ENCODE results near the gene MAST4. TPM values are rescaled to one million over a fixed set of nuclear protein-coding genes. Genes with fewer than 3 reads are reported as not detected.

The MAST4 gene
- total and polyA plus RNA-seq, 2 experiments from 2014 or later, result 4.2 to 6.0 TPM

GRCh38 chr5:67161767-67162166 lies 565.6 kb downstream of the MAST4 start:
- 89 to 95% methylated on average over 5 of the region's 5 CpGs for WGBS, 2 experiments (ENCODE audit: low coverage in 1 of 2, low lambda C conversion rate in 2 of 2, missing lambda C conversion rate in 2 of 2)

GRCh38 chr5:67163231-67163756 lies 567.1 kb downstream of the MAST4 start:
- Histone ChIP-seq H3K9me2 (ENCODE audit: insufficient read depth) (no peaks in the 10 kb centered on the region), H3K79me2 (ENCODE audit: insufficient read depth) (no peaks in the 10 kb centered on the region), H3F3A (ENCODE audit: insufficient read depth) (peaks cover 14% of the 10 kb centered on the region; the same call in 1 of the 2 replicates), H3K9me3 (ENCODE audit: low read depth) (no peaks in the 10 kb centered on the region), H4K20me1 (ENCODE audit: insufficient read depth) (no peaks in the 10 kb centered on the region), H3K4me2 (ENCODE audit: unreplicated experiment) (no peak overlapping the region), H3K9ac (no peak overlapping the region), H3K27me3 (replicated peaks; ENCODE audit: insufficient read depth) (no peaks in the 10 kb centered on the region), H3K27ac (no peak overlapping the region), H3K4me3 (no peak overlapping the region), H3K4me1 (ENCODE audit: insufficient read depth) (peaks cover 21% of the 10 kb centered on the region), H2AFZ (no peak overlapping the region), H3K36me3 (ENCODE audit: low read depth) (no peaks in the 10 kb centered on the region)
- in situ Hi-C loops (cut with MboI), result no loop called here
- TF ChIP-seq EZH2phosphoT487 (IDR thresholded peaks at IDR 0.05; ENCODE audit: insufficient read depth, low read depth) (no peak), EZH2 (IDR thresholded peaks at IDR 0.05; ENCODE audit: insufficient read depth, poor library complexity, severe bottlenecking) (no peak)
- WGBS, 2 experiments (ENCODE audit: low coverage in 1 of 2, low lambda C conversion rate in 2 of 2, missing lambda C conversion rate in 2 of 2), result 98 to 99% methylated on average over 32 to 44 of the region's 44 CpGs
- no peak for DNase-seq

More at GRCh38 chr5:67161767-67162166, 565.6 kb downstream of the MAST4 start:
- H3K9me3 ChIP-seq (ENCODE audit: low read depth), result no peaks in the 10 kb centered on the region
- H2AFZ ChIP-seq, result no peak overlapping the region
- no peaks in the 10 kb centered on the region for H3K27me3 ChIP-seq (replicated peaks; ENCODE audit: insufficient read depth)
- no peaks in the 10 kb centered on the region for H3K79me2 ChIP-seq (ENCODE audit: insufficient read depth)
- in situ Hi-C loops (cut with MboI), result no loop called here
- H4K20me1 ChIP-seq (ENCODE audit: insufficient read depth), result no peaks in the 10 kb centered on the region
- peaks cover 14% of the 10 kb centered on the region; the same call in 1 of the 2 replicates for H3F3A ChIP-seq (ENCODE audit: insufficient read depth)
- H3K9ac ChIP-seq, result no peak overlapping the region
- peaks cover 21% of the 10 kb centered on the region for H3K4me1 ChIP-seq (ENCODE audit: insufficient read depth)
- H3K9me2 ChIP-seq (ENCODE audit: insufficient read depth), result no peaks in the 10 kb centered on the region
- H3K4me2 ChIP-seq (ENCODE audit: unreplicated experiment), result no peak overlapping the region
- H3K27ac ChIP-seq, result no peak overlapping the region
- DNase-seq, result no peak
- TF ChIP-seq EZH2 (IDR thresholded peaks at IDR 0.05; ENCODE audit: insufficient read depth, poor library complexity, severe bottlenecking), result no peak
- no peak for TF ChIP-seq EZH2phosphoT487 (IDR thresholded peaks at IDR 0.05; ENCODE audit: insufficient read depth, low read depth)
- H3K4me3 ChIP-seq, result no peak overlapping the region
- no peaks in the 10 kb centered on the region for H3K36me3 ChIP-seq (ENCODE audit: low read depth)

- Histone ChIP-seq H3K27me3 (replicated peaks; ENCODE audit: insufficient read depth) (no peaks in the 10 kb centered on the region), H3K4me1 (ENCODE audit: insufficient read depth) (peaks cover 21% of the 10 kb centered on the region), H3K9me3 (ENCODE audit: low read depth) (no peaks in the 10 kb centered on the region), H3K27ac (no peak overlapping the region), H3K36me3 (ENCODE audit: low read depth) (no peaks in the 10 kb centered on the region), H3K4me2 (ENCODE audit: unreplicated experiment) (no peak overlapping the region), H3K4me3 (no peak overlapping the region), H3K79me2 (ENCODE audit: insufficient read depth) (no peaks in the 10 kb centered on the region), H3F3A (ENCODE audit: insufficient read depth) (peaks cover 14% of the 10 kb centered on the region; the same call in 1 of the 2 replicates), H3K9ac (no peak overlapping the region), H2AFZ (no peak overlapping the region), H3K9me2 (ENCODE audit: insufficient read depth) (no peaks in the 10 kb centered on the region), H4K20me1 (ENCODE audit: insufficient read depth) (no peaks in the 10 kb centered on the region)
- no peak for TF ChIP-seq EZH2phosphoT487 (IDR thresholded peaks at IDR 0.05; ENCODE audit: insufficient read depth, low read depth)
- no peak for TF ChIP-seq EZH2 (IDR thresholded peaks at IDR 0.05; ENCODE audit: insufficient read depth, poor library complexity, severe bottlenecking)
- in situ Hi-C loops (cut with MboI), result no loop called here
- DNase-seq, result no peak
- 92 to 95% methylated on average over 30 to 33 of the region's 33 CpGs for WGBS, 2 experiments (ENCODE audit: low coverage in 1 of 2, low lambda C conversion rate in 2 of 2, missing lambda C conversion rate in 2 of 2)
Measured at GRCh38 chr5:67163863-67164595, 567.8 kb downstream of the MAST4 start.

GRCh38 chr5:67164856-67165525 lies 568.8 kb downstream of the MAST4 start:
- in situ Hi-C loops (cut with MboI), result no loop called here
- H3K27ac ChIP-seq, result no peak overlapping the region
- no peaks in the 10 kb centered on the region for H3K9me2 ChIP-seq (ENCODE audit: insufficient read depth)
- H3K4me2 ChIP-seq (ENCODE audit: unreplicated experiment), result no peak overlapping the region
- H3K27me3 ChIP-seq (replicated peaks; ENCODE audit: insufficient read depth), result no peaks in the 10 kb centered on the region
- no peaks in the 10 kb centered on the region for H3K36me3 ChIP-seq (ENCODE audit: low read depth)
- no peak overlapping the region for H3K4me3 ChIP-seq
- no peaks in the 10 kb centered on the region for H3K79me2 ChIP-seq (ENCODE audit: insufficient read depth)
- no peak overlapping the region for H3K9ac ChIP-seq
- no peaks in the 10 kb centered on the region for H4K20me1 ChIP-seq (ENCODE audit: insufficient read depth)
- 95 to 98% methylated on average over 17 of the region's 17 CpGs for WGBS, 2 experiments (ENCODE audit: low coverage in 1 of 2, low lambda C conversion rate in 2 of 2, missing lambda C conversion rate in 2 of 2)
- TF ChIP-seq EZH2 (IDR thresholded peaks at IDR 0.05; ENCODE audit: insufficient read depth, poor library complexity, severe bottlenecking) (no peak), EZH2phosphoT487 (IDR thresholded peaks at IDR 0.05; ENCODE audit: insufficient read depth, low read depth) (no peak)
- H2AFZ ChIP-seq, result no peak overlapping the region
- H3K9me3 ChIP-seq (ENCODE audit: low read depth), result no peaks in the 10 kb centered on the region
- no peak for DNase-seq
- peaks cover 21% of the 10 kb centered on the region for H3K4me1 ChIP-seq (ENCODE audit: insufficient read depth)
- H3F3A ChIP-seq (ENCODE audit: insufficient read depth), result peaks cover 14% of the 10 kb centered on the region; the same call in 1 of the 2 replicates
